HG03097 (cell line): ENCODE data around the gene PPP4R2.
"Not testable (repeated sequence)": the region's sequence is repeated elsewhere in the genome, so short reads cannot be mapped to it uniquely, and the experiment has no call there.

ENCODE experiments used
- ATAC-seq: cut with Tn5 transposase; IDR thresholded peaks from one replicate; pipeline ENCODE4 v1.9.1; 2021; ENCODE audit not compliant: unreplicated experiment, low FRiP score

PPP4R2 gene

DNA sequence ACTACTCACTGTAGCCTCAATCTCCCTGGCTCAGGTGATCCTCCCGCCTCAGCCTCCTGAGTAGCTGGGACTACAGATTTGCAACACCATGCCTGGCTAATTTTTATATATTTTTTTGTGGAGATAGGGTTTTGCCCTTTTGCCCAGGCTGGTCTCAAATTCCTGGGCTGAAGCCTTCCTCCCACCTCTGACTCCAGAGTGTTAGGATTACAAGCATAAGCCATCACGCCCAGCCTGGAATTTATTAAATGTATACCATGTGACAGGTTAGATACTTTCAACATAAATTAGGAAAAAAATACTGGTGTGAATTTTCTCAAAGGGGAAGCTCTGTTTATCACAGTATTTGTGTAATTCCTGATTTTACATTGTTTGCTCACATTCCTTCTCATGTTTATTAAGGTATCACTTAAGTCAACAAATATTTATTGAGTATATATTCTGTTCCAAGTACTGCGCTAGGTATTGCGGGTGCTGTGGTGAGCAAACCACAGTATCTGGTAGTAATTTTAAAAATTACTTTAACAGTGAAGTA, 24.8 kb downstream of the PPP4R2 start:
- ATAC-seq, result no peak

DNA sequence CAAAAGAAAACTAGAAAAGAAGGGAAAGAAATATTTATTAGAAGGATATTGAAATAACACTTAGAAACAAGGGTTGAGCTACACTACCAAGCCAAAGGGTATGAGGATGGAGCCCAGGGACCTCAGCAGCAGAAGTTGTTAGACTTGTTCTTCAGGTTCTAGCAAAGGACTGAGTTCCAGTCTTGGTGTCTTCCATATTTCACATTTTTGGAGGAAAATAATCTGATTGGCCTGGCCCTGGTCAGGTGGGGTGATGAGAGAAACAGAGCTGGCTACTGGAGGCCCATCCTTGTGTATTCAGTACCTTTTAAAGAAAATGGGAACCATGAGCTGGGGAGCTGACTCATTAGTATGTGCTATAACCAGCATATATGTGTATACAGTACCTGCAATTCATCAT, 28.2 kb downstream of the PPP4R2 start:
- no peak for ATAC-seq

DNA sequence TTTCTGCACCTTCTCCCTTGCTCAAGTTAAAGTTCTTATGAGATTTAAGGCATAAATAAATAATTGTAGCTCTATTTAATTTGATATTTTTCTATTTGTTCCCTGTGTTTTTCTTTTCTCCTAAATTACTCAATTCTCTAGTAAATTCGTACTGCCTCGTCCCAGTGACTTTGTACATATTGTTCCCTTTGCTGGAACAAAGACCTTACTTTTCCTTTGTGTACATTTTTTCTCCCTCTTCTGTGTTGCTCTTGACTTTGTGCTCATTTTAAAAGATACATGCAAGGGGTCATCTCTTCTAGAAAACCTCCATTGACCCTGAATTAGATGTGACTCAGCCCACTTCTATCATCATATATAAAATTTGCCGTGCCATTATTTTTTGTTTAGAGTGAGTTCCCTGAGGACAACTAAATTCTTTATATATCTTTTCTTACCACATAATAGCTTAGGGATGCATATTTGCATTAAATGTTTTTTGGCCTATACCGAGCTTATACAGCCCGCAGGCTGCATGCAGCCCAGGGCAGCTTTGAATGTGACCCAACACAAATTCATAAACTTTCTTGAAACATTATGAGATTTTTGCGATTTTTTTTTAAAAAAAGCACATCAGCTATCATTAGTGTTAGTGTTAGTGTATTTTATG, 29.6 kb downstream of the PPP4R2 start:
- ATAC-seq, result no peak

DNA sequence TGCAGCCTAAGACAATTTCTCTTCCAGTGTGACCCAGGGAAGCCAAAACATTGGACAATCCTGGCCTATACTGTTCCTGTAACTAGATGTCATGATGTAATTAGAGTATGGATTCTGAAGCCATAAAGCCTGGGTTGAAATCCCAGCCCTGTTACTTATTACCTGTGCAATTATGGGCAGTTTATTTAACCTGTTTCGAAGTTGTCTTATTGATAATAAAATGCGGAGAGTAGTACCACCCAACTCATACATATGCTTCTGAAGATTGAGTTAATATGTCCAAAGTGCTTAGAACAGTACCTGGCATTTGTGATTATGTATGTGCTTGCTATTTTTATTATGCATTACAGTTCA, 30.1 kb downstream of the PPP4R2 start:
- no peak for ATAC-seq

DNA sequence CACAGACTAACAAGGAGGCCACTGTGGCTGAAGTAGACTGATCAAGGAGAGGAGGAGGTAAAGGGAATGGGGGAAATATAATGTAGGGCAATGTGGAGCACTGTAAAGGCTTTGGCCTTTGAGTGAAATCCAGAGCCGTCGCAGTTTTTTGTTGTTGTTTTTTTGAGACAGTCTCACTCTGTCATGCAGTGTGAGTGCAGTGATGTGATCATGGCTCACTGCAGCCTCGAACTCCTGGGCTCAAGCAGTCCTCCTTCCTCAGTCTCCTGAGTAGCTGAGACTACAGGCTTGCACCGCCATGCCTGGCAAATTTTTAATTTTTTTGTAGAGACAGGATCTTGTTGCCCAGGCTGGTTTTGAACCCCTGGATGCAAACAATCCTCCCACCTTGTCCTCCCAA, 32.2 kb downstream of the PPP4R2 start:
- ATAC-seq, result no peak

DNA sequence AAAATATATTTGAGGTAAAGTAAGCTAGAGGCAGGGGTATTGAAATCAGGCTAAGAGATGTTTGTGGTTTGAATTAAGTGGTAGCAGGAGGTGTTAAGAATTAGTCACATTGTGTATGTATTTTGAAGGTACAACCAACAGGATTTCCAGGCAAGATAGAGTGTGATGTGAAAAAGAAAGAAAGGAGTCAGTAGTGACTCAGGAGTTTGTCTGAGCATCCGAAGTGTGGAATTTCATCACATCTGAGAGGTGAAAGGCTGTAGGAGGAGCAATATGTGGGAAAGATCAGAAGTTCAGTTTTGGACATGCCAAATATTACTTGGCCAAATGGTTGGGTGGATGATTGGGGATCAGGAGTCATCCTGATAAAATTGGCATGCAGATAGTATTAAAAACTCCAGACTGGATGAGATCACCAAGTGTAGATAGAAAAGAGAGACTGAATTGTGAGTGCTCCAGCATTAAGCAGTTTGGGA, 32.7 kb downstream of the PPP4R2 start:
- no peak for ATAC-seq

DNA sequence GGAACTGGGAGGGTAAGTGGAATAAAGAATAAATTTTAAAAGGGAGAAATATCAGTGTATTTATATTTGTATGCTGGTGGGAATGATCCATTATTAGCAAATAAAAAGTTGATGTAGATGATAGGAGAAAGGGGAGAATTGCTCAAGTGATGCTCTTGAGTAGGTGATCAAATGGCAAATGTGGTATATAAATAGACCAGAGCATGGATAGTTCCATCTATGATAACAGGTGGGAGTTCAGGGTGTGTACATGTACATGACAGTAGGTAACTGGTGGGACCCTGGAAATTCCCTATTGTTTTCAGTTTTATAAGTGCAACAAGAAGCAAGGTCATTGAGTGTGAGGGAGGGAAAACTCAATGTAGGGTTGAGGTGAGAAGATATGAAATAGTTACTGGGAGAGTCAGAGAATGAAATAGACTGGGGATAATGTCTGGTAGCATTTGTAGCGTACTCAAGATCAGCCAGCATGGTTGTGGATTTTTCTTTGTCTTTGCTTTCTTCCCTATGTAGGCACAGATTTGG, 33.5 kb downstream of the PPP4R2 start:
- ATAC-seq, result no peak

DNA sequence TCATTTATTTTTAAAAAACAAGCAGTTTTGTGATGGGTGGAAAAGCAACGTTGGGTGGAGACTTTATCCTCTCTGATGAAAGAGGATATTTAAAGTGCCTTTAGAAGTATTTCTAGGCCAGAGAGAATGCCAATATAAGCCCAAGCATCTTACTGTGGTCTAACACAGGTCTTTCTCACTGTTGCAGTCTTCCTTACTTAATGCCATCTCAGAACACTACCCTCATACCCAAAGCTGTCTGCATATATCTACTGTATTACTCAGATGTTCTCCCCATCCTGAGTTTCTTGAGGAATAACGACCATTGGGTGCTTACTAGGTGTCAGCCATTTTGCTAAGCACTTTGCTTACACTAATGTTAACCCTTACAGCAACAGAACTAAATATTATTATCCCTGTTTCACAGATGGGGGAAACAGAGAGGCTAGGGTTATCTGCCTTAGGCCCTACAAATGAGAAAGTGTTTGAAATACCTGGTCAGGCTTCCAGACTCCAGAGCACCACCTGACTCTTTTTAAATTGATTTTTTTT, 35.0 kb downstream of the PPP4R2 start:
- no peak for ATAC-seq

DNA sequence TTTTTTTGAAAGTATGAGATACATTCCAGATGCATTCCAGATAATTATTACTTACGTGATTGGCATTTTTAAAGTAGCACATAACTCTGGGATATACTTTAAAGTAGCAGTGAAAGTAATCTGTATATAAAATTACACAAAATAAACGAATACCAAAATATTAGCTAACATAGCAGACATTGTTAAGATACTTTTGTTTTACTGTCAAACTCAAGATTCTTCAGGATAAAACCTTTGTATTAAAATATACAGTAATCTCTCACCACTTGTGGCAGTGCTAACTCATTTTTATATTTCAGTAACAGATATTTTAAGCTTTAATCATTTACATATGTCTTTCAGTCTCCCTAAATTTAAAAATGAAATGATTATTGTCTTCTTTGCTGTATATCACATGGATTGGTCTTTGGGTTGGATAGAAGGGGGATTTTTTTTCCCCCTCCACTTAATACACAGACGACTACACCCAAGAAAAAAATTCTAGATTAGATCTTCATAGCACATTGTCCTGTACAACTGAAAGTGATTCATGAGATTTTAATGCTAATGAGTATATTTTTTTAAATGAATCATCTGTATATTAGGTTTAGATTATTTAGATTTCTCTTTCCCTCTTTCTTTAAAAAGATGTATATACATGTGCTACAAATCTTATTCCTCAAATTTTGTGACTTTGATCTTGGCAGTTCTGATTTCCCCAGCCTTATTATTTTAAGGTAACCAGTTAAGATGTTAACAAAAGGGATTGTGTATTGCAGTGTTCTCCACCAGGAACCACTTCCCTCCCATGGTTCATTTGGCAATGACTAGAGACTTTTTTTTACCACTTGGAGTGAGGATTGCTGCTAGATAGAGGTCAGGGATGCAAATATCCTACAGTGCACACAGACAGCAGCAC, 40.3 kb downstream of the PPP4R2 start:
- no peak for ATAC-seq

DNA sequence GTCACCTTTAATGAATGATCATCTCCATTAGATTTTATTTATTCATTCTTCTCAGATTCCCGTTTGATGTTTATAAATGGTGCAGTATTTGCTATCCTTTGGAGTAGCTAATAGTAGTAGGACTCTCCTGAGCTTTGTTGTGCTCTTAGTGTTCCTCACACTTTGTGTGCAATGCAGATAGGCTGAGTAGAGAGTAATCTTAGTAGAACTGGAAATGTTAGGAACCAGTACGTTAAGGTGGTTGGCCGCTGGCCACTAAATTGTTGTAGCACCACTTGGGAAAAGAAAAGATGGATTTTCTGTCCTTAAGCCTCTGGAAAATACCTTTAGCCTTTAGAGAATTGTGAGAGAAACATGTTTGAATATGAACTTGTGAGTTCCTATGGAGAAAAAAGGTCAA, 44.9 kb downstream of the PPP4R2 start:
- ATAC-seq, result no peak

DNA sequence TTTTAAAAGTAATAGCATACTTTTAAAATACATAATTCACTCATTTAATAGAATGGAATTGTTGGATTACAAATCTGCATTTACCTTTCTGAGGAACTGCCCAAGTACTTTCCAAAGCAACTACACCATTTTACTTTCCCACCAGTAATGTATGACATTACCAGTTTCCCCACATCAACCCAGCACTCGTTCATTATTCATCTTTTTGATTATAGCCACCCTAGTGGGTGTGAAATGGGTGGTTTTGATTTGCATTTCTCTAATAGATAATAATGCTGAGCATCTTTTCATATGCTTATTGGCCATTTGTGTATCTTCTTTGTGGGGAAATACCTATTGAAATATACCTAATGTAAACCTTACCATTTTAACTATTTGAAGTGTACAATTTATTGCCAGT, 46.8 kb downstream of the PPP4R2 start:
- ATAC-seq, result no peak

DNA sequence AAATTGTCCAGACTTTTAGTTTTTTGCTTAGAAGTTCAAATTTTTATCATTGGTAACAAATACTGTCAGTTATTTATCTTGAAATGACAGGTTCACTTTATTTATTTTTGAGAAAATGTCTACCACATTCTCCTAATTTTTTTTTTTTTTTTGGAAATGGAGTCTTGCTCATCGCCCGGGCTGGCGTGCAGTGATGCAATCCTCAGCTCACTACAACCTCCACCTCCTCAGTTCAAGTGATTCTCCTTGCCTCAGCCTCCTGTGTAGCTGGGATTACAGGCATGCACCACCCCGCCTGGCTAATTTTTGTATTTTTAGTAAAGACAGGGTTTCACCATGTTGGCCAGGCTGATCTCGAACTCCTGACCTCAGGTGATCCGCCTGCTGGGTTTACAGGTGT, 48.8 kb downstream of the PPP4R2 start:
- no peak for ATAC-seq

DNA sequence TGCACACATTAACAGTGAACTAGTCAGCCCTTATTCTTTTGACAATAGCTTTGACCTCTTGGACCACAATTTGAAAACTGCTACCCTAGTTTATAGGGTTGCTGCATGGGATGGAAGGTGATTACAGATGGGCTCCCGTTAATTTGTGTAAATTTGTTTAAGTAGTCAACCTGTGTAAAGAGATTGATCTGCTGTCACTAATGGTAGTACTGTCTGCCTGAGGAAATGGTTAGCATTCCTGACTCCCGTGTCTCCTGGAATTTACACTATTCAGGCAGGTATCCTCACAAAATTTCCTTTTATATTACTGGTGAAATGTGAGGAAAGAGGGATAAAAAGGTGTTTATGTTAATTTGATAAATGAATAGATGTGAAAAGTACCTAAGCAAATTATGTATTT, 49.6 kb downstream of the PPP4R2 start:
- ATAC-seq, result no peak

DNA sequence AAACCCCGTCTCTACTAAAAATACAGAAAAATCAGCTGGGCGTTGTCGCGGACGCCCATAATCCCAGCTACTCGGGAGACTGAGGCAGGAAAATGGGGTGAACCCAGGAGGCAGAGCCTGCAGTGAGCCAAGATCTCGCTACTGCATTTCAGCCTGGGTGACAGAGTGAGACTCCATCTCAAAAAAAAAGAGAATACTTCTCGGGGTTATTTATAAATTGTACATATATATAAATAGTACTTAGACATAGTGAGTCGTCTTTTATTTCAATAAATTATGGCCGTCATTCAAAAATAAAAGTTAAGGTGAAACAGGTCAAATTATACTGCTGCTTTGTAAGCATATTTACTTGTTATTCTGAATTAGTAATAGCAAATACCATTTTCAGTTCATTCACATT, 52.7 kb downstream of the PPP4R2 start:
- no peak for ATAC-seq

DNA sequence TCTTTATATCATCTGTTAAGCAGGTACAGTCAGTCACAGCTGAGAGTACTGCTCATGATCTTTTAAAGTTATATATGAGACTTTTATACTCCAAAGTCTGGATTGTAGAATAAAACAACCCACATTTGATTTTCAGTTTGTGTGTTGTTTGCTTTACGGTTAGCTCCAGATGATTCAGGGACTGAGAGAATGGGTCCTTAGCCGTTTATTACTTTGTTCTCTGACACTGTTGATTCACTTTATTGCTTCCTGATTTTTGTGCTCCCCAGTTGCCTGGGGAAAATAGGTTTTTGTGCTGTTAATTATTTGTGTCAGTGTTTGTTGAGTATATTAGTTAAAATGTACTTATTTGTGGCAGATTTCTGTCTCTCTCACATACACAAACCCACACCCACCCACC, 56.2 kb downstream of the PPP4R2 start:
- no peak for ATAC-seq

DNA sequence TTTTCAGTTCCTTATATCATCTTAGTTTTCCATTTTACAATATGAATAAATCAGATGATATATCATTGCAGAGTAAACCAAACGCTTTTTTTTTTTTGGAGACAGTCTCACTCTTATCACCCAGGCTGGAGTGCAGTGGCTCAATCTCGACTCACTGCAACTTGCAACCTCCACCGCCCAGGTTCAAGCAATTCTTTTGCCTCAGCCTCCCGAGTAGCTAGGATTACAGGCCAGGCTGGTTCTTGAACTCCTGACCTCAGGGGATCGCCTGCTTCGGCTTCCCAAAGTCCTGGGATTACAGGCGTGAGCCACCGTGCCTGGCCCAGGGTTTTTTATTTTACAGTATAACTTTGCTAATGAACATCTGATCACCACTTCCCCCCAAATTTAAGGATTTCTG, 59.0 kb downstream of the PPP4R2 start:
- ATAC-seq, result no peak

DNA sequence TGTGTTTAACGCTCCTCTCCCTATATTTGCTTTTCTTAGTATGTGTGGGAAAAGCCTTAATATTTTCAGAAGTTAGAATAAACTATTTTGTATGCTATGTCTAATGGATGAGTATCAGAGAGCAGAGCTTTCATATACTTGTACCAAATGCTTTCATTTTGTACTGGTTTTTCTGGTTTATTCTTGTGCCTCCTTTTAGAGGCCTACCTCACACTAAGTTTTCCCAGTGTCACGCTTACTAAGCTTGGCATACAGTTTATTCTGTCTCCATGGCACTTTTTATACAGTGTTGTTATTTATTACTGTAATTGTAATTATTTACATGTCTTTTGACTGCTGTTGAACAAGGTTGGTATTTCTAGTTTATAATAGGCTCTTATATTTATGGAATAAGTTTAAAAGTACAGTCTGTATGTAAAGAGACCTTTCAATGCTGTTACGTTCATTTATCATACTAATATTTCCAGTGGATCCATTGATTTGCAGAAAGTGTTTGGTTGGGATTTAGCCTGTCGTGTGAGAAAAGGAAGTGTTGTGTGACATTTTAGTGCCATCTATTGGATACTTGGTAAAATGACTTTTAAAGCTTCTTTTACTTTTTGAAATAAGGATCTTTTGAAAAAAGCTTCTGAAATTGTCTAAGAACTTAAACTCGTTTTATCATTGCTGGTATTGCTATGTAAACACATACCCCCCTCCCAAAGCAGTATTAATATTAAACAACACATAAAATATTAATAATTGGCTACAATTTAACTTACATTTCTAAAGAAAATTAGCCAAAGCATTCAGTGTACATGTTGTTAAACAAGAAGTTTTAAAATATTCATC, 59.6 kb downstream of the PPP4R2 start:
- ATAC-seq, result no peak

DNA sequence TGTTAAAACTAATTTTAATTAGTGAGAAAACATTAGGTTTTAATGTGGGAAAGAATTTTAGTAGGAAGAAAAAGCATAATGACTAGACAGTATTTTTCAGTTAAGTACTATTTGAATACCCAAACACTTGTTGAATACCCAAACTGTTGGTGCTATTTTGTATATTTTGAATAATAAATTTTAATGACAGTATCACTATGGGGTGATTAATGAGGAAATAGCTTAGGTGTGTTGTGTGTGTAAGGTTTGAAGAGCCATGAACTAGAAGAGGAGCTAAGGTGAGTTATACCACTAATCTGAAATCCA, 60.2 kb downstream of the PPP4R2 start:
- no peak for ATAC-seq

DNA sequence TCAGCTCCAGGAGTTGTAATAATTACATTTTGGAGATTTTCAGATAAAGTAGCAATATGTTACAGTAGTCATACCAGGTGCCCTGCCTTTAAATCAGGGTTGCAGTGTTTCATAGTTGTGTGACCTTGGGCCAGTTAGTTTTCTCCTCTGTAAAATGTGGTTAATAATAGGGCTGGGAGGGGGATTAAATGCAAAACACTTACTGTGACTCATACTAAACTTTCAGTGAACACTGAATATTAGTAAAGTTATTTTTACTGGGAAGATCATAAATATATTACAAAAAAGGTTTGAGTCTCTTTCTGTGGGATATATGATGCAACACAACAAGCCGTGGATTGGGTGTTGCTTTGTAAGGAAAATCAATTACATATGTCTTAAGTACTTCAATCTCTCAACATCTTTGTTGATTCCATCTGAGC, 63.7 kb downstream of the PPP4R2 start:
- ATAC-seq, result no peak

DNA sequence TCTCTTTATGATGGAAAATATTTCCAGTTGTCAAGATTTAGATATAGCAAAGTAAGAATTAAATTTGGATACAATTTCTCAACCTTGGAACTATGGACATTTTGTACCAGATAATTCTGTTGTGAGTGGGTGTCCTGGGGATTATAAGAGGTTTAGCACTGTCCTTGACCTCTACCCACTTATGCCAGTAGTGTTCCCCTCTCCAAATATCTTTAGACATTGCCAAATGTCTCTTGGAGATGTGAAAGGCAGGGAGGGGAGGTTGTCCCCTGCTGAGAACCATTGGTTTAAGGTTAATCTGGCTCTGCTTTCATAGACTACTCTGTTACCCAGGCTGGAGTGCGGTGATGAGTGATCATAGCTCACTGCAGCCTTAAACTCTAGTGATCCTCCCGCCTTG, 64.8 kb downstream of the PPP4R2 start, which contains the start of gene EBLN2:
Gene EBLN2 (plus strand): TSS at position 244 of the 400 bp plus-strand sequence. CDS start 423 bp downstream, outside the sequence.
- no peak for ATAC-seq

DNA sequence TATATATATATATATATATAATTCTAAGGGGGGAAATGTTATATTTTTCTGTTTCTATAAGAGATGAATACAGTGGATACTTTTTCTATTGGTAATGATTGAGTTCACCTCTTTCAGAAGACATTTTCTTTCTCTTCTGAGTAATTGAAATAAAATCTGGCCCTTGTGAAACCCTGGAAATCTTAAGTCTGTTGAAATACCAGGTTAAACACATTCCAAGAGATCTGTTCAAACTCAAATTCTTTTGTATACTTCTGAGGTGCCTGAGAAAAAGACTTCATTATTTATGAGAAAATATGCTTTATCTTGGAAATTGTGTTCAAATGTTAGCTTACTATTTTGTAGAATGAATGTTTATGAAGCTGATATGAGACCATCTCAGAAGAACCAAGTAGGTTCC, 69.6 kb downstream of the PPP4R2 start:
- ATAC-seq, result not testable (repeated sequence)
